ENCODE results near the gene ADGB. TPM values are rescaled to one million over a fixed set of nuclear protein-coding genes. Genes with fewer than 3 reads are reported as not detected.

The ADGB gene
- polyA plus RNA-seq, 4 donors: 0.15 to 0.56 (median 0.39) TPM

- no peak for DNase-seq (ENCODE audit: low read depth in 4 of 4, low spot score in 3 of 4)
Observed at GRCh38 chr6:146859795-146860495, 261.2 kb downstream of the ADGB start.

DNA sequence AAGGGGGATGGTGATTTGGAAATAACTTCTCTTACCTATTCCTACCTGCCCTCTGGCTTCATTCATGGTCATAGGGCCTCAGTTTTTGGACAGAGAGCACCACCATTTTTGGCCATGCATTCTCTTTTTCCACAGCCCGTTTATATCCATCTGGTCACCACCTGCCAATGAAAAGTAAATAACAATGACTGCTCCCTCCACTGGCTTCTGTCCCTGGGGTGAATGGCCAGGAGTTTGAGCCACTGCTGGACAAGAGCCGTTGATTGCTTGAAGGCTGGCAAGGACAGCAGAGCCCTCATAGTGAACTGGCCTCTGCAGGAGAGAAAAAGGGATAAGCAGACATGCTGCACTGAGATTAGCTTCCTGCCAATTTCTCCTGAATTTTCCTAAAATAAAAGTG is 261.8 kb downstream of the ADGB start:
- DNase-seq (ENCODE audit: low read depth in 4 of 4, low spot score in 3 of 4): no peak

DNA sequence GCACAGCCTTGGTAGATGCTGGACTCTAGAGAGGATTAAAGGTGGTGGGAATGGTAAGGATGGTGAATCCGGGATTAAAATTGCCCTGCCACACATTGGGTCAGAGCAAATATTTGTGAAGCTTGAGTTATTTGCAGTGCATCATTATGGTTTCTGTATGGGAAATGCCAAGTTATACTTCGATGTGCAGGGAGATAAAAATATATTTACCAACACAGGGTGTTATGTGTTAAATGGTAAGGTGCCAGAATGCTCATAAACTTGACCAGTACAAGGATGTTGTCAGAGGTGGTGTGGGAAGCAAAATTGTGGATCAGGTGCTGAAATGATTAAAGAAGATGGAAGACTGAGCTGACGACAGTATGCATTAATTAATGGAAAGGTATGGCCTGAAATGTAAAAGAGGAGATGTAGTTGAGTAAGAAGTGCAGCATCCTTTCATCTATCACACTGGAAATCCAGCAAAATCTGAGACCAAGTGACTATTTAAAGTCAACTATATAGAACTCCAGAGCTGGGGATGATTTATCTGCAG is 262.3 kb downstream of the ADGB start:
- no peak for DNase-seq (ENCODE audit: low read depth in 4 of 4, low spot score in 3 of 4)

DNA sequence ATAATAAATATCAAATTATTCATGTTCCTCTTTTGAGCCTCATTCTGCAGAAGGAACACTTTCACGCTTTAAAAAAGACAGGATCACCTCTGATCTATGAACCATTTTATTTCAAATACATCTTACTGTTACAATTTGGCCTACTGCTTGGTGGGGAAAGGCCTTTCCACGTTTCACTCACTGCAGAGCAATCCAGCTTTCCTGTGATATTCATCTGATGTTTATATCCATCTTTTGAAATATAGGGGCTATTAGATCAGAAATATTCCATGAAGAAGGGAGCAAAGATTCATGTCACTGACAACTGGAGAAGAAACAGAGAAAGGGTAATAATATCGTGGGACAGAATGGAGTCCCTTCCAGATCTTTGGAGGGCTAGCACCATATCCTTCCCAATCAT is 262.9 kb downstream of the ADGB start:
- no peak for DNase-seq (ENCODE audit: low read depth in 4 of 4, low spot score in 3 of 4)

GRCh38 chr6:146862508-146862919 is 263.7 kb downstream of the ADGB start:
- no peak for DNase-seq (ENCODE audit: low read depth in 4 of 4, low spot score in 3 of 4)

DNA sequence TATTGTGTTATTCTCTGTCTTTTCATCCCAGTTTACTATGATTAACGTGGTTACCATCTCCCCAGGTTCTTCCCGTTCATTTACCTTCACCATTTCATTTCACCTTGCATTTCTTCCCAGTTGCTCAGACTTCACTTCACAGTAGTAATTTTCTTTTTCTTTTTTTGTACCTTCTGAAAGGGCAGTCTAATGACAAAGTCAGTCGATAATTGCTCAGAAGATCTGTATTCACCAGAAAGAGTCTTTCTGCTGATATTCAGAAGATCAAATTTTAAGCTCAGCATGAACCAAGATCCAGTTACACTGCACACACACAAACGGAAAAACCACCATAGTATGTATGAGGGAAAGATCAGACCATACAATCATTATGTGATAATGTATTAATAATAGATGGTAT is 265.5 kb downstream of the ADGB start:
- no peak for DNase-seq (ENCODE audit: low read depth in 4 of 4, low spot score in 3 of 4)

GRCh38 chr6:146864885-146865284 is 266.1 kb downstream of the ADGB start:
- no peak for DNase-seq (ENCODE audit: low read depth in 4 of 4, low spot score in 3 of 4)

Other genes with a start within 250 kb of the ADGB start
- gene RAB32, start 55.1 kb upstream of the ADGB start, polyA plus RNA-seq (ENCODE audit: insufficient read length in 4 of 4): 10 to 100 TPM; 27.6 to 31.3 (median 29.6) TPM

All from left renal pelvis (tissue), 4 donors.